ENCODE measurements around the gene KIRREL2. TPM values are rescaled to one million over a fixed set of nuclear protein-coding genes. Genes with fewer than 3 reads are reported as not detected.
"Not testable (repeated sequence)": the region's sequence is repeated elsewhere in the genome, so short reads cannot be mapped to it uniquely, and the experiment has no call there.

The KIRREL2 gene
- total RNA-seq, 2 experiments from 2014 or later: 0.93 to 0.98 TPM

GRCh38 chr19:35828692-35829301 is 27.9 kb upstream of the KIRREL2 start:
- DNase-seq (peak; percentile 80), ATAC-seq (peak; percentile 63)
- CTCF ChIA-PET: interaction anchor here (0.6 to 0.8 kb wide), 4 partner anchors 9 to 96 kb away, joined by 3 read pairs; partner anchors contain the start of gene LIN37
- POLR2A ChIA-PET: no interaction called here
- no peak overlapping the region for H3K27ac Mint-ChIP-seq
- H3K9me3 Mint-ChIP-seq (ENCODE audit: low read depth): no peaks in the 10 kb centered on the region
- H3K4me1 Mint-ChIP-seq: no peaks in the 10 kb centered on the region
- intact Hi-C loops (cut with DNase I, micrococcal nuclease): loop anchor here in 1 of 2 experiments (1.0 kb wide), 1 partner anchor 51 kb away; no protein-coding TSS in a partner anchor
- peaks cover 30% of the 10 kb centered on the region for H3K27me3 Mint-ChIP-seq
- no peak overlapping the region for H3K4me3 Mint-ChIP-seq
- H3K36me3 Mint-ChIP-seq (ENCODE audit: low read depth): no peaks in the 10 kb centered on the region

DNA sequence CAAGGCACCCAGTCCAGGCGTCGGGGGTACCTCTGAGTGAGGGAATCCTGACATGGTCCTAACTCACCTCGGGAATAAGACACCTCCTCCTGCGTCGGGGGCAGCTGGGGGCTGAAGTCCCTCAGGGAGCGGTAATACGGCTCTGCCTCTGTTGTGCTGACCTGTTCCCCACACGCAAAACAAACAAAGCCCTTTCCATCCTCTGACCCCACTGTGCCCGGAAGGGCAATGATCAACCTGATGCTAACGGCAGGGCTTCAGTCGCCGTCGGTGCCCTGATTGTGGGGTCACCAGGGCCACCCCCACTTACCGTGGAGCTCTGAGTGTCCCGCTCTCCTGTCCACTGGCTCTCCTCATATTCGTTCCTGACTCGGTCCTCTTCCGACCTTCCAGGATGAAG is 25.7 kb upstream of the KIRREL2 start:
- Mint-ChIP-seq H3K4me1 (no peaks in the 10 kb centered on the region), H3K4me3 (no peak overlapping the region), H3K9me3 (ENCODE audit: low read depth) (no peaks in the 10 kb centered on the region), H3K36me3 (ENCODE audit: low read depth) (no peaks in the 10 kb centered on the region), H3K27ac (no peak overlapping the region), H3K27me3 (peaks cover 32% of the 10 kb centered on the region)
- ChIA-PET CTCF (interaction anchor here (0.5 kb wide), 1 partner anchor 323 kb away, joined by 3 read pairs; no protein-coding TSS in a partner anchor), POLR2A (no interaction called here)
- intact Hi-C loops (cut with DNase I, micrococcal nuclease): no loop called here
- ATAC-seq: no peak
- DNase-seq: no peak

- no peak overlapping the region for H3K27ac Mint-ChIP-seq
- H3K36me3 Mint-ChIP-seq (ENCODE audit: low read depth): no peaks in the 10 kb centered on the region
- ChIA-PET CTCF (no interaction called here), POLR2A (no interaction called here)
- no peak for ATAC-seq
- no peaks in the 10 kb centered on the region for H3K9me3 Mint-ChIP-seq (ENCODE audit: low read depth)
- intact Hi-C loops (cut with DNase I, micrococcal nuclease): no loop called here
- no peak overlapping the region for H3K4me3 Mint-ChIP-seq
- peaks cover 33% of the 10 kb centered on the region for H3K27me3 Mint-ChIP-seq
- no peaks in the 10 kb centered on the region for H3K4me1 Mint-ChIP-seq
- no peak for DNase-seq
These were observed 24.7 kb upstream of the KIRREL2 start for GRCh38 chr19:35832054-35832453.

DNA sequence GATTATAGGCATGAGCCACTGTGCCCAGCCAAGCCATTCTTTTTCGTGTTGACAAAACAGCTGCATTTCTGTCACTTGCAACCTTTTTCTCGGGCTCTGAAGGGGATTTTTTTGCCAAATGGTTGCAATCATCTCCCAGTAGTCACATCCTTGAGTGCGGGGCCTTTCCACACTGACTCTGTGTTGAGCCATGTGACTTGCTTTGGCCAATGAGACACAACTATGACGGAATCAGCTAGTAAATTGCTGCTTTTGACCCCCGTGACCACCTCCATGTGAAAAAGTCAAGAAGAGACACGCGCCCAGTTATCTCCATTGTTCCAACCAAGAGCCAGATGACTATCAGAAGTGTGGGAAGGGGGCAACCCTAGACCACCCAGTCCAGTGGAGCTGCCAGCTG is 22.7 kb upstream of the KIRREL2 start:
- no peaks in the 10 kb centered on the region for H3K36me3 Mint-ChIP-seq (ENCODE audit: low read depth)
- no peak for ATAC-seq
- intact Hi-C loops (cut with DNase I, micrococcal nuclease): no loop called here
- H3K9me3 Mint-ChIP-seq (ENCODE audit: low read depth): peaks cover 2% of the 10 kb centered on the region
- ChIA-PET CTCF (interaction anchor here (1.0 kb wide), 1 partner anchor 186 kb away, joined by 3 read pairs; the partner anchor contains the start of gene COX6B1), POLR2A (no interaction called here)
- no peak overlapping the region for H3K27ac Mint-ChIP-seq
- no peak for DNase-seq
- H3K27me3 Mint-ChIP-seq: peaks cover 25% of the 10 kb centered on the region
- H3K4me1 Mint-ChIP-seq: no peaks in the 10 kb centered on the region
- H3K4me3 Mint-ChIP-seq: no peak overlapping the region

- DNase-seq; H3K4me1 Mint-ChIP-seq; POLR2A ChIA-PET; intact Hi-C loops (cut with DNase I, micrococcal nuclease); H3K4me3 Mint-ChIP-seq; H3K27ac Mint-ChIP-seq; H3K36me3 Mint-ChIP-seq (ENCODE audit: low read depth); H3K9me3 Mint-ChIP-seq (ENCODE audit: low read depth); ATAC-seq: not testable (repeated sequence)
- H3K27me3 Mint-ChIP-seq: peaks cover 20% of the 10 kb centered on the region
- CTCF ChIA-PET: interaction anchor here (1.1 kb wide), 1 partner anchor 17 kb away, joined by 3 read pairs; no protein-coding TSS in a partner anchor
These were observed 20.6 kb upstream of the KIRREL2 start for GRCh38 chr19:35836096-35836495.

GRCh38 chr19:35841961-35842595 is 14.6 kb upstream of the KIRREL2 start:
- Mint-ChIP-seq H3K36me3 (ENCODE audit: low read depth) (no peaks in the 10 kb centered on the region), H3K27me3 (peaks cover 45% of the 10 kb centered on the region), H3K9me3 (ENCODE audit: low read depth) (peaks cover 3% of the 10 kb centered on the region), H3K4me1 (peaks cover 16% of the 10 kb centered on the region), H3K27ac (no peak overlapping the region), H3K4me3 (no peak overlapping the region)
- POLR2A ChIA-PET: no interaction called here
- no peak for ATAC-seq
- DNase-seq: no peak
- CTCF ChIA-PET: no interaction called here
- intact Hi-C loops (cut with DNase I, micrococcal nuclease): no loop called here

DNA sequence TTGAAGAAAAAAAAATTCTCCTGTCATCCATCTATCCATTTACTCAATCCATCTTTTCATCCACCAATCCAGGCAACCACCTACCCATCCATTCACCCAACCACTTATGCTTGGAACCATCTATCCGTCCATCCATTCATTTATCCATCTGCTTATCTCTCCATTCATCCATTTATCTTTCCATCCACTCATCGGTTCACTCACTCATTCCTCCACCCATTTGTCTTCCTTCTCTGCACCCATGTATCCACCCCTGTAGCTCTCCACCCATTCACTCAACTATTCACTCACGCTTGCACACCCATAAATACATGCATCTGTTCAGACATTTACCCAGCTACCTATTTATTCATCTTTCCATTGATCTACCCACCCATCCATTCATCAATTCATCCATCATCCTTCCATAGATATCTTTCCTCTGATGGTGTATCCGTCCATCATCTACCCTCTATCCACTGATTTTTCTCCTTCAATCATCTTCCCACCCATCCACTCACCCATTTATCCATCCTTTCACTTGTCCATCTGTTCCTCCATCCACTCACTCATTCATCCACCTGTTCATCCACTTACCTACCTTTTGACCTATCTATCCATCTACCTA is 13.9 kb upstream of the KIRREL2 start:
- Mint-ChIP-seq H3K27ac (no peak overlapping the region), H3K9me3 (ENCODE audit: low read depth) (peaks cover 3% of the 10 kb centered on the region), H3K4me1 (peaks cover 16% of the 10 kb centered on the region), H3K27me3 (peaks cover 46% of the 10 kb centered on the region), H3K4me3 (no peak overlapping the region), H3K36me3 (ENCODE audit: low read depth) (no peaks in the 10 kb centered on the region)
- intact Hi-C loops (cut with DNase I, micrococcal nuclease): no loop called here
- CTCF ChIA-PET: no interaction called here
- POLR2A ChIA-PET: no interaction called here
- no peak for DNase-seq
- ATAC-seq: no peak

- peak; percentile 40 for DNase-seq
- Mint-ChIP-seq H3K36me3 (ENCODE audit: low read depth) (no peaks in the 10 kb centered on the region), H3K27me3 (peaks cover 54% of the 10 kb centered on the region), H3K27ac (no peak overlapping the region), H3K9me3 (ENCODE audit: low read depth) (peaks cover 2% of the 10 kb centered on the region), H3K4me3 (no peak overlapping the region), H3K4me1 (peaks cover 16% of the 10 kb centered on the region)
- intact Hi-C loops (cut with DNase I, micrococcal nuclease): no loop called here
- CTCF ChIA-PET: interaction anchor here (0.6 kb wide), 1 partner anchor 16 kb away, joined by 3 read pairs; no protein-coding TSS in a partner anchor
- POLR2A ChIA-PET: no interaction called here
- no peak for ATAC-seq
These were observed 12.8 kb upstream of the KIRREL2 start for GRCh38 chr19:35843676-35844481.

GRCh38 chr19:35844482-35845214 is 12.1 kb upstream of the KIRREL2 start:
- ChIA-PET CTCF (no interaction called here), POLR2A (no interaction called here)
- no peaks in the 10 kb centered on the region for H3K36me3 Mint-ChIP-seq (ENCODE audit: low read depth)
- no peaks in the 10 kb centered on the region for H3K9me3 Mint-ChIP-seq (ENCODE audit: low read depth)
- peaks cover 16% of the 10 kb centered on the region for H3K4me1 Mint-ChIP-seq
- intact Hi-C loops (cut with DNase I, micrococcal nuclease): no loop called here
- DNase-seq: no peak
- no peak overlapping the region for H3K27ac Mint-ChIP-seq
- ATAC-seq: no peak
- H3K4me3 Mint-ChIP-seq: peak overlapping the region; percentile 6
- peaks cover 56% of the 10 kb centered on the region for H3K27me3 Mint-ChIP-seq

GRCh38 chr19:35845215-35846037 is 11.3 kb upstream of the KIRREL2 start:
- Mint-ChIP-seq H3K27me3 (peaks cover 56% of the 10 kb centered on the region), H3K4me1 (peaks cover 16% of the 10 kb centered on the region), H3K4me3 (peak overlapping the region; percentile 6), H3K36me3 (ENCODE audit: low read depth) (no peaks in the 10 kb centered on the region), H3K27ac (no peak overlapping the region), H3K9me3 (ENCODE audit: low read depth) (no peaks in the 10 kb centered on the region)
- ATAC-seq: peak; percentile 19
- CTCF ChIA-PET: no interaction called here
- intact Hi-C loops (cut with DNase I, micrococcal nuclease): no loop called here
- POLR2A ChIA-PET: no interaction called here
- DNase-seq: peak; percentile 31
